Forelimb muscle (tissue), 1 donor: Measurements from ENCODE around the gene SORD. TPM values are rescaled to one million over a fixed set of nuclear protein-coding genes. Genes with fewer than 3 reads are reported as not detected.
A peak's percentile ranks its signal among the peaks of the same experiment; 100 is the strongest.
"Not testable (repeated sequence)": the region's sequence is repeated elsewhere in the genome, so short reads cannot be mapped to it uniquely, and the experiment has no call there.

Experiments
- DNase-seq: peaks from one replicate; pipeline ENCODE4 v3.0.0-alpha.2; 2013; ENCODE audit warnings: low read depth
- polyA plus RNA-seq: library from polyadenylated mRNA; unstranded; fragments of 120-200 nt; gene quantifications from one replicate; pipeline ENCODE4 v1.2.1, GENCODE V29; 2013; ENCODE audit not compliant: insufficient read length

SORD gene
- 6.5 TPM for polyA plus RNA-seq

GRCh38 chr15:45022871-45023658, at the start of gene SORD:
Gene SORD (plus strand): TSS chr15:45023195. CDS start chr15:45023284, 89 bp downstream.
- DNase-seq, result peak; percentile 48

GRCh38 chr15:44976183-44976582, 46.8 kb upstream of the SORD start:
- DNase-seq, result not testable (repeated sequence)

- not testable (repeated sequence) for DNase-seq
Observed at GRCh38 chr15:44977781-44978180, 45.2 kb upstream of the SORD start.

GRCh38 chr15:44979617-44980339, 43.2 kb upstream of the SORD start:
- not testable (repeated sequence) for DNase-seq

GRCh38 chr15:44984144-44984543, 38.9 kb upstream of the SORD start:
- not testable (repeated sequence) for DNase-seq

- not testable (repeated sequence) for DNase-seq
Observed at GRCh38 chr15:44986346-44987055, 36.5 kb upstream of the SORD start.

- not testable (repeated sequence) for DNase-seq
Observed at GRCh38 chr15:44987711-44988110, 35.3 kb upstream of the SORD start.

GRCh38 chr15:44988184-44988869, 34.7 kb upstream of the SORD start:
- not testable (repeated sequence) for DNase-seq

GRCh38 chr15:44988870-44989219, 34.1 kb upstream of the SORD start:
- not testable (repeated sequence) for DNase-seq

- not testable (repeated sequence) for DNase-seq
Observed at GRCh38 chr15:44997632-44998031, 25.4 kb upstream of the SORD start.

- DNase-seq, result no peak
Observed at GRCh38 chr15:44999105-44999504, 23.9 kb upstream of the SORD start.

- DNase-seq, result not testable (repeated sequence)
Observed at GRCh38 chr15:45001180-45001579, 21.8 kb upstream of the SORD start.

GRCh38 chr15:45003731-45004410, 19.1 kb upstream of the SORD start:
- DNase-seq, result not testable (repeated sequence)

GRCh38 chr15:45004590-45005175, 18.3 kb upstream of the SORD start:
- DNase-seq, result not testable (repeated sequence)

- no peak for DNase-seq
Observed at GRCh38 chr15:45009046-45009445, 13.9 kb upstream of the SORD start.

- DNase-seq, result not testable (repeated sequence)
Observed at GRCh38 chr15:45015114-45015513, 7.9 kb upstream of the SORD start.

GRCh38 chr15:45020222-45020900, 2.6 kb upstream of the SORD start:
- not testable (repeated sequence) for DNase-seq

GRCh38 chr15:45020901-45021259, 2.1 kb upstream of the SORD start:
- DNase-seq, result not testable (repeated sequence)

GRCh38 chr15:45021348-45021747, 1.6 kb upstream of the SORD start:
- DNase-seq, result no peak

GRCh38 chr15:45023659-45024225, 747 bp downstream of the SORD start:
- no peak for DNase-seq
